Measurements from ENCODE around the gene FRYL.
A peak's percentile ranks its signal among the peaks of the same experiment; 100 is the strongest.

The FRYL gene

DNA sequence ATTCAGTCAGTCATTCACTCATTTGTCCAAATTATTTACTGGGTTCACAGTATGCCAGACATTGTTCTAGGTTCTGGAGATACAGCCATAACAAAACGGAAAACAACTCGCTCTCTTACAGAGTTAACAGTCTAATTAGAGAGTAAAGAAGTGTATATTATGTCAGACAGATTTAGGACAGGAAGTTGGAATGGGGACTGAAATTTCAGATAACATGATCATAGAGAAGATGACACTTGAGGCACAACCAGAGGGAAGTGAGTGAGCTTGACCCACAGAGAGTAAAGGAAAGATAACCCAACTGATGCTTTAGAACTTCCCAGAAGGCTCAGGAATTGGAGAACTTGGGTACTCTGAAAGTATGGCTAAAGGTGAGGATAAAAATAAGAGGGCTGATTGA lies 150.6 kb downstream of the FRYL start:
- DNase-seq, result no peak

DNA sequence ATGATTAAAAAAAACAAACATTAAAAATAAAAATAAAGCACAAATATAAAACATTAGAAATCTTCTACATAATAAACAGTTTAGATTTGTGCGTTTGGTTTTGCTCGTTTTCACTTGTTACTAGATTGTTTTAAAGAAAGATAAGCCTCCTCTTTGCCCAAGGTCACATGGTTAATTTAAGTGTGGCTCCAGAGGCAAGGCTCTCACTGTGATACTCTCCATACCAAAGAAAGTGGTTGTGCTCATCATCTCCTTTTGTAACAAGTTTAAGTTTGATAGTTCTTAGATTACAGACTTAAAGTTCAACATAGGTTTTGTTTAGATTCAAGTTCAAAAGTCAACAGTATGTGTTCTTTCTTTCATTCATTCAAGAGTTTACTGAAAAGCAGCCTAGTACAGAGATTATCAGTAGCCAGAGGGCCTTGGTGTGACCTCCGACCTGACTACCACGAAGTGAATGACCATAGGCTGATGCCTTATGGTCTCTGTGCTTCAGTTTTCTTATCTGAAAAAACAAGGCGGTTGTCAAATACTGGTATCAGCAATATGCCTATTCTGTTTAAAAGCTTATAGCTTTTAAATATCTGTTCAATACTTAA lies 156.8 kb downstream of the FRYL start:
- no peak for DNase-seq

- DNase-seq, result no peak
These were observed 159.2 kb downstream of the FRYL start for GRCh38 chr4:48620831-48621230.

- no peak for DNase-seq
These were observed 160.0 kb downstream of the FRYL start for GRCh38 chr4:48620093-48620492.

DNA sequence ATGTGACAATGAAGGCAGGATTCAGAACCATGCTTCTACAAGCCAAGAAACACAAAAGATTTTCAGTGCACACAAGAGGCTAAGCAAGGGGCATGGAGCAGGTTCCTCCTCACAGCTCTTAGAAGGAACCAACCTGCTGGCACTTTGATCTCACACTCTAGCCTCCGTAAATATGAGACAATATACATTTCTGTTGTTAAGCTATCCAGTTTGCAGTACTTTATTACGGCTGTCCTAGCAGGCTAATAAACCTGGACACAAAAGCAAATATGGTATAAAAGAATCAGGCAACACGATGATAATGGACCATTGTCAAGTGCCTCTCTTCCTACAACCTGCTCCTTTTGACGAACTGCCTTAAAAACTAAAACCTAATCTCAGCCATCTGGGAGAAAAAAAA lies 175.6 kb downstream of the FRYL start:
- no peak for DNase-seq

- DNase-seq, result no peak
These were observed 176.0 kb downstream of the FRYL start for GRCh38 chr4:48604041-48604440.

GRCh38 chr4:48603366-48604003 lies 176.6 kb downstream of the FRYL start:
- no peak for DNase-seq

- no peak for DNase-seq
These were observed 177.3 kb downstream of the FRYL start for GRCh38 chr4:48602763-48603162.

- no peak for DNase-seq
These were observed 177.9 kb downstream of the FRYL start for GRCh38 chr4:48602222-48602621.

- DNase-seq, result no peak
These were observed 183.7 kb downstream of the FRYL start for GRCh38 chr4:48596336-48596735.

DNA sequence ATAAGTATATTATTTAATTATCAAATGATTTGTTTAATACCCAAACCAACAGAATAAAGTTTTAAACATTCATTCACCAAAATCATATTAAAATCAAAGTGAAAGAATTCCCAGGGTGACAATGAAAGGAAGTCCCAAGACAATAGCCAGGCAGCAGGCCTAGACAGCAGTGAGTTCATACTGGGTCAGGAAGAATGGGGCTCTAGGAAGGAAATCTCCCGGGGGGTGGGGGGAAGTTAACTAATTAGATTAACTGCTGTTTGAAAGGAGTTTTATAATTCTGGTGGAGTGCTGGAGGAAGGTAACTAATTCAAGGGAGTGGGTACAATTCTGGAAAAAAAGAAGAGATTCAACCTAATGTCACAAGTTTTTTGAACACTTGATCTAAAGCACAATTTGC lies 185.9 kb downstream of the FRYL start:
- DNase-seq, result no peak

DNA sequence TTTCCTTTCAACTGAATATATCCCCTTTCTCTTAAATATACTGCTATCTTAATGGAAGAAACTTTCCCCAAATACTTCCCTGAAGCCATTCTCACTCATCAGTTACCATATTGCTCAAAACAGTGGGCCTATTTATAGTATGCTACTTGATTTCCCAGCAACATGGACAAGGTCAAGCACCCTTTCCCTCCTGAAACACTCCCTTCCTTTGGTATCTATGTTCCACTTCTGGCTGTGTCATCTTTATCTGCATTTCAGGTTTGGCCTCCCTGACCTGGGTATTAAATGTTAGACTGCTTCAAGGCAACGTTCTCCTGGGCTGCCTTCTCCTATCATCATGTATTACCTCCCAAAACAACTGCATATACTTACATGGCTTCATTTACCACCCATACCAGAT lies 188.7 kb downstream of the FRYL start:
- DNase-seq, result no peak

DNA sequence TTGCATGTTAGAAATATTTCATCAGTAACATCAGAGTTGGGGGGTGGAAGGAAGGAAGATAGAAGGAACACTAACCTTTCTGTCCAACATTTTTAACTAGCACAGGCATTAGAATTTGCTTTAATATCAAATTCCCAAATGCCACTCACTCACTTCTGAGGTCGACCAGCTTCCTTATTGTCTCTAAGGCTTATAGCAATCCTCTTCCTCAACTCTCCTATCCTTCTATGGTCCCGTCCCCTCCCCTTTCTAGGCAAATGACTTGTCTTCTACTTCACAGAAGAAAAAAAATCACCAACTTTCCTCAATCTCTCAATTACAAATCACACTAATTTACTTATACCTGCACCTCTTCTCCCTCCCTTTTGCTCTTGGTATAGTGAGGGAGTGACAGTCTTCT lies 189.2 kb downstream of the FRYL start:
- no peak for DNase-seq

GRCh38 chr4:48589098-48589445 lies 191.0 kb downstream of the FRYL start:
- no peak for DNase-seq

DNA sequence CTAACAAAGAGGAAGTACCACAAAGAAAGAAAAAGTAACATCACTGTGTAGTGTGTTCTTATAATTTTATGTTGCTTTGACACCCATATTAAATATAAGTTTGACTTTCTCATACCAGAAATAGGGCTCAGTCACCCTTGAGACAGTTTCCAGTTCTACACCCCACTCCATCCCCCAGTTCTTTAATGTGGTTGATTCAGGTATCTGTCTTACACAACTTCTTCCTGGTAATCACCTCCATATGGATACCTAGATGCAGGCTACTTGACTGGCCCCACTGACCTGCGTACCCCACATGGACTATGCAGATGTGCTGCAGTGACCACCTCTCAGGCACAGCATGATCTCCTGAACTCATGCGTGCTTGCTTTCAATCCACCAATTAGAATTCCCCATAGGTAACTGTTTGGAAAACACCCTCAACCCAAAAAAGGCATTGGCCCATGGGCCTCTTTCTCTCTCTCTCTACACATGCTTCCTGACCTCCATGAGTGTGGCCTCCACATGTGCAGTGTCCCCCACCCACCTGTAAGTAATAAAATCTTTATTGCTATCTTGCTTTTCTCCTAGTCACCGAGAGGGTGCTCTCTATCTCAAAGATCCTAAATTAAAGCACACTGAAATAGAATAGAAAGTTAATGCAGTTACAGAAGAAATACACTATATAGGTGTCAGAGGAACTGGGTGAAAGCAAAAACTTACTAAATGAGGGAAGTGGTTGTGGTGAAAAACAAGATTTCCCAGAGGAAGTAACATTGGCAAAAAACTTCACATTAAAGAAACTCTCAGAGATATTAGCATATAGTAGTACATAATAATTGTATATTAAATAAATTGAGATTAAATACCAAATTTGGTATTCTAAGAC lies 191.6 kb downstream of the FRYL start:
- DNase-seq, result no peak

DNA sequence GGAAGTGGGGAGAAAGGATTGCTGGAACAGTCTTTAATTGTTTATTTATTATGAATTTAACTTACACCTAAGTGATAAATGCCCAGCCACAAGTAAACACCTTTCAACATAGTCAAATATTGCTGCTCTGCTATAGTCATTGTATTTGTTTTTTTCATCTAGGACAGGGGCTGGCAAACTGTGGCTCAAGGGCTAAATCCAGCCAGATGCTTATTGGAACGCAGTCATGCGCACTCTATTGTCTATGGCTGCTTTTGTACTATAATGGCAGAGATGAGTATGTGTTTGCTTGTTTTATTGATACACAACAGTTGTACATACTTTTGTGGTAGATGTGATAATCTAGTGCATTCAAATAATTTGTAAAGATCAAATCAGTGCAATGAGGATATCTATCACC lies 194.7 kb downstream of the FRYL start:
- peak in 1 of 56 donors; percentile 2 for DNase-seq

DNA sequence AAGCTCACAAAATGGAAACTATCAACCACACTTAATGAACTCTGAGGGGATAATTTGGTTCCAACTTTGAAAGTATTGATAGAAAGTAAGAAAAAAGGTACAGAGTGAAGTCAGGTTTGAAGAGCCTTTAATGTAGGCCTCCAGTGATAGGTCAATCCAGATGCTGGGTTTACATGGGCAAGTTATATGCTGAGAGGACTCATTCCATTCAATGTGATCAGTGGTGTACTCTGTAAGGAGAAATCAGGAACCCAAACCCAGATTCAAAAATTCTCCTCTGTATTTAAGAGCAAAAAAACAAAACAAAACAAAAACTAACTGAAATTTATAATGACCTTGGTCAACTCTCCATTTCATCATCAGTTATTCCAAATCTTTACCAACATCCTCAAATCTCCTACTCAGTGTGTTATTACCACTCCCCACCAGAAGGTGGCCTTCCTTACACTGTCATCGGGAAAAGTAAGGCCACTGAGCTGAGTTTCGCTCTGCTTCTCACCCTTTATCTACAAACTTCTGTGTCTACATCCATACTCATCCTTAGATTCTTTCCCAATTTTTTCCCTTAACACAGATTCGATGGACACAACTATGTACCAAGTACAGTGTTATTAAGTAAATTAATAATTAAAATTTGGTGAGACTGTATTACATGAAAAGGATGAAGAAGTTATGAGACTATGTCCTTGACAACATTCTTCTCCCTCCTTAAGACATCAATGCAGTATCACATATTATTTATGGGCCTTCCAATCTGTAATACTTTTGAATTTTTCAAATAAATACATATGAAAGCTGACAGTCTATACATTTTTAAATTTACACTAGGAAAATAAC lies 201.7 kb downstream of the FRYL start:
- peak in 37 of 56 donors; percentile 1 to 85 (median 24) for DNase-seq

GRCh38 chr4:48575964-48576363 lies 204.1 kb downstream of the FRYL start:
- DNase-seq, result no peak

DNA sequence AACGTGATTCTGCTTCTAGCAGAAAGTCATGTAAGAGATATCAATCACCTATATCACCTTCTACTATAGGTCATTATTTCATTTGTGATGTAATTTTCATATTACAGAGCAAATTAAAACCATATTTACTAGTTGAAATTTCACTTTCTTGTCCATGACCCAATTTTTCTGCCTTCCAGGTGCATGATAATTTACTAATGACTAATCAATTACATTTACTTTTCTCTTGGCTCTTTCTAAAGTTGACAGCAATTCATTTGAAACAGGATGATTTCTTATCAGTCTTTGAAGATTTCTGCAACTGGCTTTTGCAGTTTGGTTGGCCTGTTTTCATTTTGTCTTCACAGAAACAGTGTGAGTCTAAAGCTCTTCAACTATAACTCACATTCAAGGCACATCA lies 208.6 kb downstream of the FRYL start:
- DNase-seq, result no peak

- DNase-seq, result no peak
These were observed 209.3 kb downstream of the FRYL start for GRCh38 chr4:48570646-48571220.

DNA sequence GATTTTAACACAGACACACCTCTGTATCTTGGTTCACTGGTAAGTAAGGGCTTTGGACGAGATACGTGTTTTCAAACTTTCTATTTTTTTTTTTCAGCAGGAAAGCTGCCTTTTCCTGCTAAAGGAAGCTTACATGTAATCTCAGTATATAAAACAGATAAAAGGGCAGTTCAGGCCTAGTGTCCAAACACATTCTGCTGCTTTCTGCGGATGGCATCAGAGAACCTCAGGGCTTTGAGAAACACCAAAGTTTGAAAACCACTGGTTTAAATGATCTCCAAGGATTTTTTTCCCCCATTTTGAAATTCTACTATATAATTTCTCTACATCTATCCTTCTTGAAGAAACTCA lies 214.1 kb downstream of the FRYL start:
- DNase-seq, result no peak

All from amygdala (tissue), 56 donors.